ENCODE measurements around the gene CREG1.

The CREG1 gene

GRCh38 chr1:167511374-167511986, 42.1 kb downstream of the CREG1 start:
- no peak overlapping the region for H3K9ac ChIP-seq (ENCODE audit: low read depth, low read length)
- no peaks in the 10 kb centered on the region for H3K9me3 ChIP-seq (ENCODE audit: control insufficient read depth, insufficient read depth, low read length)
- no peaks in the 10 kb centered on the region for H3K36me3 ChIP-seq (ENCODE audit: insufficient read depth, low read length)
- peaks cover 6% of the 10 kb centered on the region; the same call in 1 of the 2 replicates for H3K4me1 ChIP-seq (ENCODE audit: insufficient read depth, low read length)

GRCh38 chr1:167510881-167511280, 42.7 kb downstream of the CREG1 start:
- H3K9me3 ChIP-seq (ENCODE audit: control insufficient read depth, insufficient read depth, low read length), result no peaks in the 10 kb centered on the region
- no peaks in the 10 kb centered on the region for H3K36me3 ChIP-seq (ENCODE audit: insufficient read depth, low read length)
- H3K4me1 ChIP-seq (ENCODE audit: insufficient read depth, low read length), result peaks cover 6% of the 10 kb centered on the region; the same call in 1 of the 2 replicates
- no peak overlapping the region for H3K9ac ChIP-seq (ENCODE audit: low read depth, low read length)

GRCh38 chr1:167510244-167510643, 43.3 kb downstream of the CREG1 start:
- H3K4me1 ChIP-seq (ENCODE audit: insufficient read depth, low read length), result peaks cover 6% of the 10 kb centered on the region; the same call in 1 of the 2 replicates
- no peaks in the 10 kb centered on the region for H3K36me3 ChIP-seq (ENCODE audit: insufficient read depth, low read length)
- H3K9me3 ChIP-seq (ENCODE audit: control insufficient read depth, insufficient read depth, low read length), result no peaks in the 10 kb centered on the region
- H3K9ac ChIP-seq (ENCODE audit: low read depth, low read length), result no peak overlapping the region

- H3K9me3 ChIP-seq (ENCODE audit: control insufficient read depth, insufficient read depth, low read length), result no peaks in the 10 kb centered on the region
- no peaks in the 10 kb centered on the region for H3K36me3 ChIP-seq (ENCODE audit: insufficient read depth, low read length)
- peaks cover 6% of the 10 kb centered on the region; the same call in 1 of the 2 replicates for H3K4me1 ChIP-seq (ENCODE audit: insufficient read depth, low read length)
- no peak overlapping the region for H3K9ac ChIP-seq (ENCODE audit: low read depth, low read length)
Measured at GRCh38 chr1:167509587-167509986, 44.0 kb downstream of the CREG1 start.

DNA sequence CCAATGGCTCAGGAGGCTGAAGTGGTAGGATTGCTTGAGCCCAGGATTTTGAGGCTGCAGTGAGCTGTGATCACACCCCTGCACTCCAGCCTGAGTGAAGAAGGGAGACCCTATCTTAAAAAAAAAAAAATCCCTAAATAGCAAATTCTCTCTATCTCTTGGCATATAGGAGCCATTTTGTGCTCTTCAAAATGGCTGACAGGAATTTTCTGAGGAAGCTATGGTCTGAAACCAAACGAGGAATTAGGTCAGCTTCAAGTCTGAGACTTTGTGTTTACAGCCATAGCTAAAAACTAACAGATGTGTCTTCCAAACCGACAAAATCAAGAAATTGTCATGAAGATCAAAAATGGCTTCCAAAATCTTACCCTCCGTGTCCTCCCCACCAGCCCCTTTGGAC, 45.8 kb downstream of the CREG1 start:
- Histone ChIP-seq H3K4me1 (ENCODE audit: insufficient read depth, low read length) (peaks cover 18% of the 10 kb centered on the region), H3K36me3 (ENCODE audit: insufficient read depth, low read length) (no peaks in the 10 kb centered on the region), H3K9me3 (ENCODE audit: control insufficient read depth, insufficient read depth, low read length) (no peaks in the 10 kb centered on the region), H3K9ac (ENCODE audit: low read depth, low read length) (no peak overlapping the region)

DNA sequence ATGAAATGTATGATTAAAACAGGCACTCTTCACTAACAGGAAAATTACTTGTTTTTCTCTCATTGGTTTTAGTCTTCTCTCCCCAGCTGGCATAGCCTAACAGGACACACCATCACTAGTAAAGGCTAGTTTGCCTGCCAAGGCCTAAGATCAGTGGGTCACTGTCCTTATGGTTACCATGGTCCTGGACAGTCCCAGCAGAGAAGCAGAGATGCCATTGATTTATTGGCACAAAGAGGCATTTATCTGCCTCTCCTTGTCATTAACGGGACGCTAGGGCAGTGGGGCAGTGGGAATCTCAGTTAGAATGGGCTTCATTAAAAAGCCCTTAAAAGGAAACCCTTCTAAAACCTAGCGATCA, 49.1 kb downstream of the CREG1 start:
- H3K36me3 ChIP-seq (ENCODE audit: insufficient read depth, low read length), result no peaks in the 10 kb centered on the region
- H3K9ac ChIP-seq (ENCODE audit: low read depth, low read length), result no peak overlapping the region
- no peaks in the 10 kb centered on the region for H3K9me3 ChIP-seq (ENCODE audit: control insufficient read depth, insufficient read depth, low read length)
- peaks cover 14% of the 10 kb centered on the region for H3K4me1 ChIP-seq (ENCODE audit: insufficient read depth, low read length)

DNA sequence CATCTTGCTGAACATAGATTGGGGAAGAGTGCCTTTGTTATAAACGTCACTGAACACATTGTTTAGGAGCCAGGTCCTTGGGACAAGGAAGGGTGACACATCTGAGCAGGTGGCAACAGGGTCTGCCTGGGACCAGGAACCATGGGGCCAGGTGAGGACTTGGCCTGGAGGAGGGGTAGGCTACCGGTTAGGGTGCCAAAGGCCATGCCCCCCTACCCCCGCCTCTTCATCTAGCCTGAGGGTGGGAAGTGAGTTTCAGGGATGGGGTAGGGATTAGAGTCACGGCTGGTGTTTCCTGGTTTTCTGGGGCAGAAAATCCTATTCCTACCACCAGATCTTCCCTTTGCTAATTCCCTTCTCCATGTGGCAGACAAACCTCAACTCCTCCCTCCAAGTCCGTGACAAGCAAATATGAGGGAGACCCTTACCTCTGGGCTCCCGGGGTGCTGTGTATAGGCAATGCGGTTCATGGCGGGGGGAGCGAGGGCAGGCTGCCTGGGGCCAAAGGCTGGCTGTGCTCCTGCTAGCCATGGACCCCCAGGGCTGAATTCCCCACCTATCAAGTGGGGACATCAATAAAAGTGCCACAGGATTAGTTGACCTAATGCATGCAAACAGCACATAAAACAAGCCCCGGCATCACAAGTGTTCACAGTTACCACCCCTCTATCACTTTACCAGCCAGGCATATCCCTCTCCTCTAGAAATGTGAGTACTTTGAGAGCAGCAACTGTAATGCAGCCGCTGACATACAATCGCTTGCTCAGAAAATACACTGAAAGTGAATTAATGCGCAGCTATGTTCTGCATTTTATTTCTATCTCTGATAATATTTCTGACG, 49.7 kb downstream of the CREG1 start:
- Histone ChIP-seq H3K4me1 (ENCODE audit: insufficient read depth, low read length) (peaks cover 14% of the 10 kb centered on the region), H3K9ac (ENCODE audit: low read depth, low read length) (no peak overlapping the region), H3K36me3 (ENCODE audit: insufficient read depth, low read length) (no peaks in the 10 kb centered on the region), H3K9me3 (ENCODE audit: control insufficient read depth, insufficient read depth, low read length) (no peaks in the 10 kb centered on the region)

GRCh38 chr1:167502719-167503462, 50.7 kb downstream of the CREG1 start:
- peaks cover 14% of the 10 kb centered on the region for H3K4me1 ChIP-seq (ENCODE audit: insufficient read depth, low read length)
- no peak overlapping the region for H3K9ac ChIP-seq (ENCODE audit: low read depth, low read length)
- H3K9me3 ChIP-seq (ENCODE audit: control insufficient read depth, insufficient read depth, low read length), result no peaks in the 10 kb centered on the region
- H3K36me3 ChIP-seq (ENCODE audit: insufficient read depth, low read length), result no peaks in the 10 kb centered on the region

DNA sequence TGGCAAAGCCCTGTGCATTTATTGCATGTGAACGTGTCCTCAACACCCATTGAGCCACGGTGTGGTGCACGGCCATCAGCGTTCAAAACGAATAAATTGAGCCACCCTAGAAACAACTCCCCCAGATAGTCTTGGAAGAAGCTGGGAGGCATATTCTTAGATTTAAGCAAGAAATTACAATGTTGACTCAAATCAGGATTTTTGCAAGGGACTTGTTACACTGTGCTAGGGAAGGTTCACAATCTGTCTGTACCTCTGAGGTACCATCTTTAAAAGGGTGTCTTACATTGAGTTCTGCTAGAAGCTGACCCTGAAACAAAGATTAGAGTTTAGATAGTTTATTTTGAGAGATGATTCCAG, 51.4 kb downstream of the CREG1 start:
- H3K9ac ChIP-seq (ENCODE audit: low read depth, low read length), result no peak overlapping the region
- peaks cover 14% of the 10 kb centered on the region for H3K4me1 ChIP-seq (ENCODE audit: insufficient read depth, low read length)
- no peaks in the 10 kb centered on the region for H3K9me3 ChIP-seq (ENCODE audit: control insufficient read depth, insufficient read depth, low read length)
- no peaks in the 10 kb centered on the region for H3K36me3 ChIP-seq (ENCODE audit: insufficient read depth, low read length)

DNA sequence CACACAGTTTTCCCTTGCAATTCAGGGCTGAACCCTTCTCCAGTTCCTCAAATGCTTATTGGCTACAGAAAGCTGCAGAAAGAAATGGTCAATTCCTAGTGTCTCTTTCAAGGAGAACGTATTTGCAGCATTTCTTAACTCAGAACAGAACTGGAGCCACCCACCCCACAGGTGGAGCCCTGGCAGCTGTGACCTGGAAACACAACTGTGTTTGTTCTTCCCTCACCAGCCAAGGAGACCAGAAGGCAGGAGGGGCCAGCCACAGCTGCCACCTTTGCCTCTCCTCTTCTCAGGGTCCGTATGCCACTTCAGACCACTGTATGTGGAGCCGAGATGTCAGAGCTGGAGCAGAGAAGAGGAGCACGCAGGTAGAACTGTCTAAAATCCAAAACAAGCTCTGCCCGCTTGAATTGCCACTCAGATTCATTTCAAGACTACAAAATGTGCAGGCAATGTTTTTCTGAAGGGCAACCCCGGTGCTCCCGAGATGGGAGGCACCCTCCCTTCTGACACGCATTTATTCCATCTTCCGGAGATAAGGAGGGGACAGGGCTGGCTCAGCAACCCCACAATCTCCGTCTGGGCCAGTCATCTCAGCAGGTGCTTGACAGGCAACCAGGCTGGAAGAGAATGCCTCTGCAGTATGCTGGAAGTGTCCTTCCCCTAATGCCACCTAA, 51.9 kb downstream of the CREG1 start:
- no peak overlapping the region for H3K9ac ChIP-seq (ENCODE audit: low read depth, low read length)
- H3K4me1 ChIP-seq (ENCODE audit: insufficient read depth, low read length), result peaks cover 14% of the 10 kb centered on the region
- no peaks in the 10 kb centered on the region for H3K9me3 ChIP-seq (ENCODE audit: control insufficient read depth, insufficient read depth, low read length)
- no peaks in the 10 kb centered on the region for H3K36me3 ChIP-seq (ENCODE audit: insufficient read depth, low read length)

DNA sequence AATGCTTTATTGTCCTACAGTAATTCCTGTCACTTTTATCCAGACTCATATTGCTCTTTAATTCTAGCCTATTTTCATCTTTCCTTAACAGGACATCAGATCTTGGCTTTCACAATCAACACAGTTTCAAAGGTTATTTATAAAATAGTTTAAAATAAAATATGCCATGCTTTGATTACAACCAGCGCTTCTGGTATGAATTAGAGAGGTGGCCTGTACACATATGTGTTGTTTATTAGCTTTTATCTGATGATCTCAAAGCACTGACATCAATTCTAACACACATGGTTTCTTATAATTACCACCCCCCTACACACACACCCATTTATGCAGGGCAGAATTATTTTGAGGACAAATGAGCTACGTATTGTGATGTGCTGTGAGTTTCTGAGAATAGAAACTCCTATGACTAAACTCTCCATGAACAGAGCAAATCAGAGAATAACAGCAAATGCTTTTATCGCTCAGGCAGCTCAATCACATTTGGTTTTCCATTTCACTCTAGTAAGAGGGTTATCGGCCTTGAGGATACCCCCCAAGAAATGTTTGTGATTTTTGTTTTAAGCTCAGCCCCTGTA, 53.2 kb downstream of the CREG1 start:
- Histone ChIP-seq H3K9me3 (ENCODE audit: control insufficient read depth, insufficient read depth, low read length) (no peaks in the 10 kb centered on the region), H3K36me3 (ENCODE audit: insufficient read depth, low read length) (no peaks in the 10 kb centered on the region), H3K9ac (ENCODE audit: low read depth, low read length) (no peak overlapping the region), H3K4me1 (ENCODE audit: insufficient read depth, low read length) (peaks cover 14% of the 10 kb centered on the region)

DNA sequence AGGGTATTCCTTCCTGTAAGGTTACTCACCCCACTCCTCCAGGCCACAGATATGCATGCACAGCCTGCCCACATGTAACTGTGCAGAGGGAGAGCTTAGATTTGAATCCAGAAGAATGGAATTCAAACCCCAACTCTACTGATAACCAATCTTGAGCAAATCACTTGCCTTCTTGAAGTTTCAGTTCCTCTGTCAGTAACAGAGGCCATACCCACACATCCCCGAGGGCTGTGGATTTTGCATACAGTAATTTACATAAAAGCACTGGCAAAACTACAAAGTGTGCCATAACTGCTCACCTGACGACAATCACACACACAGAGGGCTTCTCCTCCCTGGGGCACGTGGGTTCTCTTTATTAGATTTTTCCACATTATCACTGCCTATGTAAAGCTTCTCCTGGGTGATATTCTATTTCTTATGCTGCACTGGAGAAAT, 53.9 kb downstream of the CREG1 start:
- Histone ChIP-seq H3K9me3 (ENCODE audit: control insufficient read depth, insufficient read depth, low read length) (no peaks in the 10 kb centered on the region), H3K36me3 (ENCODE audit: insufficient read depth, low read length) (no peaks in the 10 kb centered on the region), H3K4me1 (ENCODE audit: insufficient read depth, low read length) (peaks cover 14% of the 10 kb centered on the region), H3K9ac (ENCODE audit: low read depth, low read length) (no peak overlapping the region)

DNA sequence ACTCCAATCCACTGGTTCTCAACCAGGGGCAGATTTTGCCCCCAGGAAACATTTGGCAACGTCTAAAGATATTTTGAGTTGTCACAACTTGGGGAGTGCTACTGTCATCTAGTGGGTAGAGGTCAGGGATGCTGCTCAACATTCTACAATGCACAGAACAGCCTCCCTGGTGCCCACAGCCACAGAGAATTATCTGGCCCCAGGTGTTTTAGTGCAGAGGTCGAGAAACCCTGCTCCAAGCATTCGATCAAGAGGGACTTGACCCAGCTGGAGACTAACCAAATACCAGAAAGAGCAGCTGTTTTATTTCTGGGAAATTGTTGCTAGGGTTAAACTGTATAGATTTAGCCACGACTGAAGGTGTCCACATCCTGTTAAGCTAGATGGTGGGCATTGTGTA, 54.5 kb downstream of the CREG1 start:
- H3K4me1 ChIP-seq (ENCODE audit: insufficient read depth, low read length), result peaks cover 14% of the 10 kb centered on the region
- no peaks in the 10 kb centered on the region for H3K36me3 ChIP-seq (ENCODE audit: insufficient read depth, low read length)
- H3K9me3 ChIP-seq (ENCODE audit: control insufficient read depth, insufficient read depth, low read length), result no peaks in the 10 kb centered on the region
- no peak overlapping the region for H3K9ac ChIP-seq (ENCODE audit: low read depth, low read length)
